Hematopoietic multipotent progenitor cell treated with erythropoietin and hydrocortisone succinate and interleukin-3 and kit ligand, for 6 days (in vitro differentiated cells): ENCODE results near the gene HMG20B.

Experiments
- DNase-seq: peaks from one replicate; pipeline ENCODE4 v3.0.0-alpha.2; 2015

The HMG20B gene

DNA sequence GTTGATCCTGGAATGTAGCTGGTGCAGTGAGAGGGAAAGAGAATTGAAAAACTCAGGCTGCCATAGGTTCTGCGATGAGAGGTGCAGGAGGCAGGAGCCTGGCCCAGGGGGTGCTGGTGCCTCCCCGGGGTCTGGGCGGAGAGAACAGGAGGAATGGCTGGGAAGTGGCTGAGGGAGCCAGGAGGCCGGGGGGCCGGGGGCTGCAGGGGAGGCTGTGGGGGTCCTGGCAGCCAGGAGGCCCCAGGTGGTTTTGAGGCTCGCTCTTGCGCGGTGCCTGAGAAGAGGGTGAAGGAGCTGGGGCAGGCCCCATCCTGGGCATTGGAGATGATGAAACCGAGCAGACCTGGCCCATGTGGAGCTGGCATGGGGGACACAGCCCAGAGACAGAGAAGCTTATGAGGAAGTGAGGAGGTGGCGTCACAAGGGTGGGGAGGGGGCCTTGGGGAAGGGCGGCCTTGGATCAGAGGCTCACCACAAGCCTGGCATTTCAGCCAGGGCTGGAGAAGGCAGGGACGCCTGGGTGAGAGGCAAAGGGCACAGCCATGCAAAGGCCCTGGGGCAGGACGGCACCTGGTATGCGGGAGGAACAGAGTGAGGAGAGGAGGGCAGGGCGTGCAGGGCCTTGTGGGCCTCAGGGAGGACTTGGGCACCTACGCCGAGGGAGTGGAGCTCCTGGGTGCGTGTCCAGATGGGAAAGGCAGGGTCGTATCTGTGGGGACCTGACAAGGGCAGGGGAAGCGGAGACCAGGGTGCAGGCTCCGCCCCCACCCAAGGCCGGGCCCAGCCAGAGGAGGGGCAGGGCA lies 35.1 kb upstream of the HMG20B start:
- no peak for DNase-seq

DNA sequence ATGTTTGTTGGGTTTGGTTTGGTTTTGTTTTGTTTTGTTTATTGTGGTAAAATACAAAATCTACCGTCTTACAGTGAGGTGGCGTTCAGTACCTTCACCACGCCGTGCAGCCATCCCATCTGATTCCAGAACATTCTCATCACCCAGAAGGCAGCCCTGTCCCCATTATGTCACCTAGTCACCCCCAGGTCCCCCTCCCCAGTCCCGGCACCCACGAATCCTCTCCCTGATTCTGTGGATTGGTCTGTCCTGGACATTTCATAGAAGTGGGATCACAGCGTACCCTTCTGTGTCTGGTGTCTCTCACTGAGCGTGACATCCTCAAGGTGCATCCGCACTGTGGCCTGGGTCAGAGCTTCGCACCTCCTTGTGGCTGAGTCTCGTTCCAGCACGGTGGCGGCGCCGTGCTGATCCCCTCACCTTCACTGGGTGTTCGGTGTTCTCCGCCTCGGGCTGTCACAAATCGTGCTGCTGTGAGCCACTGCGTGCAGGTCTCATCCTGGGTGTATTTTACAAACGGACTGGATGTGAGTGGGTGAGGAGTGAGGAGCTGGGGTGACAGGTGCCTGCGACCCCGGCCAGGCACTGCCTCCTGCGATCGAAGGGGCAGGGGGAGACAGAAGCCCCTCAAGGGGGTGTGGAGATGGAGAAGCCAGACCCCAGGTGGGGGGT lies 34.4 kb upstream of the HMG20B start:
- no peak for DNase-seq

DNA sequence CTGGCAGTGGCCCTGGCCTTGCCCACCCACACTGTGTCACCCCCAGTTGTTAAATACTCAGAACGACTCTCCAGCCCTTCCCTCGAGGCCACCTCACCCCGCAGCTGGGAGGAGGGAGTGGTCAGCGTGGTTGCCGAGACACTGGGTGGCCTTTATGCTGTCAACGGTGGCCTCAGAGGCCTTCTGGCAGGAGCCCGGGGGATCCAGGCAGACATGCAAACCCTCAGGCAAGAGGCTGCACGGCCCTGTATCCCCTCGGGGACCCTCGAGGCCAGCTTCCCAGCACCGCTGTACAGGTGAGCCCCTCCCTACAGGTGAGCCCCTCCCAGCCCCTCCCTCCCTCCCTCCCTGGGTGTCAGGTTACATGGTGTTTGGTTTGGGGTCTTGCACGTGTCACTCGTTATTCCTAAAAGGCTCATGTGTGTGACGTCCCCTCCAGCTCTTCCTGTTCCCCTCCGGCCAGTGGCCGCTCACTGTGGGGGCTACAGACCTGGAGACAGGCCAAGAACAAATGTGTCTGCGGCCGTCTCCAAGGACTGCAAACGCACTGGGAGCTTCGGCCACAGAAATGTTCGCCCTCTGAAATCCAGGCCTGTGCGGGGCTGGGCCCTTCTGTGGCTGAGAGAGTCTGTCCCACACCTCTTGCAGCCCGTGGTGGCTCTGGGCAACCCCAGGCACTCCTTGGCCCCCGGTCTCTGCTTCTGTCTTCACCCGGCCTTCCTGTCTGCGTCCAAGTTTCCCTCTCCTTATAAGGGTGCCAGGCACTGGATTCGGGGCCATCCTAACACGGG lies 33.6 kb upstream of the HMG20B start, which contains the start of gene TEKTIP1:
TEKTIP1 (plus strand) TSS at position 210 of the 791 bp plus-strand sequence; CDS start at position 214, 4 bp downstream.
- no peak for DNase-seq

DNA sequence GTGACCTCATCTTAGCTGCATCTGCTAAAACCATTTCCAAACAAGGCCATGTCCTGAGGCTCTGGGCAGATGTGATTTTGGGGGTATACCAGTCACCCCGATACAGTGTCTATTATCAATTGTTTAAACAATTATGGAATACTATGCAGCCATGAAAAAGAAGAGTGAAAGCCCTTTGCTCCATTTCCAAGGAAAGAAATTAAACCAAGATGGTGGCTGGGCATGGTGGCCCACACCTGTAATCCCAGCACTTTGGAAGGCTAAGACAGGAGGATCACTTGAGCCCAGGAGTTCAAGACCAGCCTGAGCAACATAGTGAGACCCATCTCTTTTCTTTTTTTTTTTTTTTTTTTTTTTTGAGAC lies 33.0 kb upstream of the HMG20B start:
- DNase-seq = no peak

DNA sequence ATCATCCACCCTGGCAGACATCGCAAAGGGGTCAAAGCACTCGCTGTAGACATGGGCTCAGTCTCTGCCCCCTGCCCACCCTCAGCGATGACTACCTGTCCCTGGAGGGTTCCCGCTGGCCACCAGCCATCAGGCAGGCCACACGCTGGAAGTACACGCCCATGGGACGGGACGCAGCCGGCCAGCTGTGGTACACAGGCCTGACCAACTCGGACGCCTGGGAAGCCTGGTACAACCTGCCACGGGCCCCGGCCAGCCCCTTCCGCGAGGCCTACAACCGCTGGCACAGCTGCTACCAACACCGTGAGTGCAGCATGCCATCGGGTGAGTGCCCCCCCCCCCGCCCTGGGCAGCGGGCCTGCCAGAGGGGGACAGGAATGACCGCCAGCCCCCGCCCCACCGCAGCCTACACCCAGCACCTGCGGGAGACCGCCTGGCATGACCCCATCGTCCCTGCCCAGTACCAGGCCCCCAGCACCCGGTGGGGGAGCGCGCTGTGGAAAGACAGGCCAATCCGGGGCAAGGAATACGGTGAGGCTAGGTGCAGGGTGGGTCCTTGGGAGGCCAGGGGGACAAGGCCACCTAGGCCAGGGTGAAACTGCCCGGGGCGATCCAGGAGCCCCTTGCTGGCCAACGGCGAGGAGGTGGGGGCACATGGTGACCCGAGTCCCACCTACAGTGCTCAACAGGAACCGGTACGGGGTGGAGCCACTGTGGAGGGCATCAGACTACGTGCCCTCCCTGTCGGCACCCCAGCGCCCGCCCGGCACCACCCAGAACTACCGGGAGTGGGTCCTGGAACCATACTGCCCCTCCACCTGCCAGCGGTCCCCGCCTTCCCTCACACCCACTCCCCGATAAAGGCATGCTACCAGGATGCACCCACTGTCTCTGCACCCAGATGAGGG lies 29.3 kb upstream of the HMG20B start:
- DNase-seq = no peak

DNA sequence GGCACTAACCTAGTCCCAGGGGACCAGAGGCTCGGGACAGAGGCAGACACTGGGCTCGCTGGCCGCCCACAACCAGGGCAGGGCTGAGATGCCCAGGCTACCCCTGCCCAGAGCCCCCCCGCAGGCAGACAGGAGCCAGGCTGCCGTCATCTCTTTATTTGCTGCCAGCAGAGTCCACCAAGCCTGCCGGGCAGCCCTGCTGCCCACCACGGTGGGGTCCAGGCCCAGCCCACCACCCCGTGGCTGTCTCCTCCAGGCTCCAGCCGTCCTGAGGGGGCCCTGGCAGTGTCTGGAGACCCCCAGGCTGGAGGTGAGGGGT lies 28.7 kb upstream of the HMG20B start:
- DNase-seq = no peak

DNA sequence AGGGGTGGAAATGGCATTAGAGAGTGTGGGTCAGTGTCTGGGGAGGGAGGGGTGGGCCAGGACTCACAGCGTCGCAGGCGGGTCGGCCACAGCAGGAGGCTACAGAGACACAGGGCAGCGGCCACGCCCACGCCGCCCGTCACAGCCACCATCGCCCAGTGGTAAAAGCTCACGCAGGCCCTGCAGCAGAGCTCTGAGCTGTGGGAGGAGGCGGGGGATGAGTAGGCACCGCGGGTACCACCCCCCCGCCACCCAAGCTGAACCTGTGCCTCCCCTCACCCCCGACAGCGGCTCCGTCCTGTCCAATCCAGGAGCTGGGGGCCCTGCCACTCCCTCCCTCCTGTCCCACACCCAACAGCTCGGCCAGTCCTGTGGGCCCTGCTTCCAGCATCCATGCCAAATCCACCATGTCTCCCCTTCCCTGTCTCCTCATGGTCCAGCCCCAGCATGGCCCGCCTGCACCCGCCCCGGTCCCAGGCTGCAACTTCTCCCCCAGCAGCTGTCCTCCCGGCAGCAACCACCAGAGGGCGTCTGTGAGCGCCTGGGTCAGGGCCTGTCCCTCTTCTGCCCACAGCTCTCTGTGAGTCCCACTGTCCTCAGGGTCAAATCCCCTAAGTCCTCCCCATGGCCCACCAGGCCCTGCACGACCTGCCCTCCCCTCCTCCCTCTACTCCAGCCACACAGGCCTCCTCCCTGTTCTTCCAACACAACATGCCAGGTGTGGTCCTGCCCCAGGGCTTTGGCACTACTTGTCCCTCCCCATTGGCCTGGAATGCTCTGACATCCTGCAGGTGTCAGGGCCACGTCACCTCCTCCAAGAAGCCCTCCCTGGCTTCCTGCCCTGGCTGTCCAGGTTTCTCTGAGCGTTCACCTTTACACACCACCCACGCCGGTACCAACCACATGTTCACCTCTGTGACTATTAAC lies 27.7 kb upstream of the HMG20B start:
- peak; percentile 74 for DNase-seq

DNA sequence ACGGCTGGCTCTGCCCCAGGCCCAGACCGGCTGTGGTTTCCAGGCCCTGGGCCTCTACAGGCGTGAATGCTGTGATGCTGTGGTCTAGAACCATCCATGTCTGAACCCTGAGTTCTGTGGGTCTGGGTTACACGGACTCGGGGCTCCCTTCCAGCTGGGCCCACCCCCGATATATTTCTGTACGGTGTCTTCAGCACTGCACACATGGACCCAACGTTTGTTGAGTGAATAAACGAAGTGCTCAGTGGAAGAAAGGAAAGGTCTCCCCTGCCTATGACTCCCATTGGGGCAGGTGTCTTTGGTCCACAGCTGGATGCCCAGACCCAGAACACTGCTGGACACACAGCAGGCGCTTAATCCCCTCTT lies 27.1 kb upstream of the HMG20B start:
- DNase-seq = no peak

DNA sequence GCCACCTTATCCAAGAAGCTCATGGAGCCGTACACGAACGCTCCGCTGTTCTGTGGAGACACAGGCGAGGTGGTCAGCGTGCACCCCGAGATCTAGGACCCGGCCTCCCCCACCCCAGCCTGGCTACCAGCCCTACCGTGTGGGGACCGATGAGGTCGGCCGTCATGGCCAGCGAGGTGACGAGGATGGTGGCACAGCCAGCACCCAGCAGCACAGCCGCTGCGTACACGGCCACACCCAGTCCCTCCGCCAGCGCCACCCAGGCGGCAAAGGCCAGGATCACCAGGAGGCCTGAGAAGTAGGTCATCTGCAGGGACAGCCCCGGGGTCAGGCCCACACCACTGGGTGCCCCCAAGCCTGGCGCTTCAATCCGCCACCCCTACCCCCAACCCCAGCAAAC lies 26.6 kb upstream of the HMG20B start:
- DNase-seq = no peak

DNA sequence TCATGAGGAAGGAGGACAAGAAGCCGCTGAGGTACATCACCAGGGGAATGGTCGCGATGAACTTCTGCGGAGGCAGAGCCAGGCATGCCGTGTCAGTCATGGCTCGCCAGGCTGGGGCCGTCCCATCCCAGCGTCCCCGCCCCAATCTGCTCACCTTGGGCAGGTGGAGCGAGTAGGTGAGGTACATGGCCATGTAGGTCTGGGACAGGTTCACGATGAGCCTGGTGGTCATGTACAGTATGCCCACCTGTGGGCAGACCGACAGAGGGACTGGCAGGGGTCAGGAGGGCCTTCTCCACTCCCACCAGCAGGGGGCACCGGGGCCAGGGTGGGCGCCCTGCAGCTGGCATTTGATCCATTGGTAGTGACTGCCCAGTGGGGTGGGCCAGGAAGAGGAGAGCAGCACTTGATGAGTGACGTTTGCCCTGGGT lies 25.4 kb upstream of the HMG20B start:
- DNase-seq = peak; percentile 52

DNA sequence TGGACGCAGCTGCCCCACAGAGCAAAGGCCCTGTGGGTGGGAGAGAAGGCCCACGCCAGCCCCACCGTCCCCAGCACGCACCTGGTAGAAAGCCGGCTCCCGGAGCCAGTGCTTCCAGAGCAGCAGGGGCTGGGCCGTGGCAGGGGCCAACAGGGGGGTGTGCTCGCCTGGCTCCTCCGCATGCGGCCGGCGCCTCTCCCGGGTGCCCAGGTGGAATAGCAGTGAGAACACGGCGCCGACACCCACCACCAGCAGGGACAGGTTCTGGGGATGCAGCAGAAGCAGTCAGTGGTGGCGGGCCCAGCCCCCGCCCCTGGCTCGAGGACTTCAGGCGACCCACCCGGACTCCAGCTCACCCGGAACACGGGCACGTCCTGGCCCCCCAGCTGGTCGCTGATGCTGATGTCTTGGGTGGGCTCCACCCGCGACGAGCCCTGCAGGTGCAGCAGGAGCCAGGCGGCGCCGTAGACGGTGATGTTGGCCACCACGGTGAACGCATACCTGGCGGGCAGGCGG lies 24.9 kb upstream of the HMG20B start:
- DNase-seq = no peak

DNA sequence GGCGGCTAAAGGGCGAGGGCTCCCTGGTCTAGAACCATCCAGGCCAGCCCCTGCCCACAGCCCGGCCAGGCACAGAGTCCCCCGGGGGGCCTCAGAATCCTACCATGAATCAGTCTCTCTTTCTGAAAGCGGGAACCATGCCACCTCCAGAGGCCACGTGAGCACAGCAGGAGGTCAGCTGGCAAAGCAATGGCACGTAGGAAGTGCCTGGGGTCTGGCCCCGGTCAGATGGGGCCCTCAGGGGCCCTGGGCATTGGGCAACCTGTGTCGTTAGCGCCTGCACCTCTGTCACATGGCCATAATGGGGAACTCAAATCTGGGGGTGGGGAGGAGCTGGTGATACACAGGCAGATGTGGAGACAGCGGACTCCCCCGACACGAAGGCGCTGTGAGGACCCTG lies 24.1 kb upstream of the HMG20B start:
- DNase-seq = peak; percentile 60

DNA sequence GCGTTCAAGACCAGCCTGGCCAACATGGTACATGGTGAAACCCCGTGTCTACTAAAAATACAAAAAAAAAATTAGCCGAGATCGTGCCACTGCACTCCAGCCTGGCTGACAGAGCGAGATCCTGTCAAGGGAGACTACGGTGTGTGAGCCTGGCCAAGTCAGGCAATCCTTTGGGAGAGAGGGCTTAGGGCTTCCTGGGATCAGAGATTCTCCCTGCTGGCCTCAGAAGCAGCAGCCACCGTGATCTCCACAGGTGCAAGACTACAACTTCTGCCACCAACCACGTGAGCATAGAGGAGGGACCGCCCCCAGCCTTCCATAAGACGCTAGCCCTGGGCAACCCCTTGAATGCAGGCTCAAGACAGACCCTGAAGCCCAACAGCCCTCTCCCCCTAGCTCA lies 22.9 kb upstream of the HMG20B start:
- no peak for DNase-seq

DNA sequence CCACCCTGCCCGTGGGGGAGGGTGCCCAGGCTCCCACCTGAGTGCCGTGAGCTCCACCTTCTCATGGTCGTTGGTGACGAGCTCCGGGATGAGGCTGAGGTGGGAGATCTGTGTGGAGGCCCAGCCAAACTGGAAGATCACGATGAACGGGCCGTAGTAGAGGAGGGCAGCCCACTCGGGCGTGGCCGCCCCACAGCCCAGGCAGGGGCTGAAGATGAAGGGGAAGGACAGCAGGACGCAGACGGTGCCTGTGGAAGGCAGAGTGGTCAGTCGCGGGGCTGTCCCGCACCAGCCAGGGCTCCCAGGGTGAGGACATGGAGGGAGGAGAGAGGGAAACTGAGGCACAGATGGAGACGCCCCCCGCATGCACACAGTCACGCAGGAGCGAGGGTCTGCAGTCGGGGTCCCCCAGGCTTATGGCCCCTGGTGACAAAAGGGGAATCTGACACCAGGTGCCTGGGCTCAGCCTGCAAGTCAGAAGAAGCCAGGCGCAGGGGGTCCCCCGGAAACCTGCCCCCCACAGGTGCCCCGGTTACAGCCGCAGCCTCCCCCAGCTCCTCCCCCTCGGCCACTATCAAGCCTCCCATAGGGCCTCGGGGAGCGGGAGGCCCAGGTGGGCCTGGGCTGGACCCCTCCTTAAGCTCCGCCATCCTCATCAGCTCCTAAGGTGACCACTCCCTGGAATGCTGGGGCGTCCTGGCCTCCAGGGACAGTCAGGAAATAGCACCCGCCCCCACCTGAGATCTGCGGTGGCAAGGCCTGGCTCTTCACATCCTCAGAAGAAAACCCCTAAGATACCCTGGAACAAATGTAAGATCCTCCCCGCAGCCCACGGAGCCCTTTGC lies 21.6 kb upstream of the HMG20B start:
- no peak for DNase-seq

DNA sequence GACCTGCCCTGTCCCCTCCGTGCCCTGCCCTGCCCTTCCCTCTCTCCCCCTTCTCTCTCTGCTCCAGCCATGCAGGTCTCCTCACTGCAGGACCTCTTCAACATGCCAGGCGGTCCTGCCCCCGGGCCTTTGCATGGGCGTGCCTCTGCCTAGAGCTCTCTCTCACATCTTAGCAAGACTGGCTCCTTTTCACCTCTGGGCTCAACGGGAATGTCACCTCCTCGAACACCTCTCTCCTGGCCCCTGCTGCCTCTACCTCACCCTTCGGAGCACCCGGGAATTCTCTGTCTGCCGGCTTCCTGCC lies 21.0 kb upstream of the HMG20B start:
- no peak for DNase-seq

DNA sequence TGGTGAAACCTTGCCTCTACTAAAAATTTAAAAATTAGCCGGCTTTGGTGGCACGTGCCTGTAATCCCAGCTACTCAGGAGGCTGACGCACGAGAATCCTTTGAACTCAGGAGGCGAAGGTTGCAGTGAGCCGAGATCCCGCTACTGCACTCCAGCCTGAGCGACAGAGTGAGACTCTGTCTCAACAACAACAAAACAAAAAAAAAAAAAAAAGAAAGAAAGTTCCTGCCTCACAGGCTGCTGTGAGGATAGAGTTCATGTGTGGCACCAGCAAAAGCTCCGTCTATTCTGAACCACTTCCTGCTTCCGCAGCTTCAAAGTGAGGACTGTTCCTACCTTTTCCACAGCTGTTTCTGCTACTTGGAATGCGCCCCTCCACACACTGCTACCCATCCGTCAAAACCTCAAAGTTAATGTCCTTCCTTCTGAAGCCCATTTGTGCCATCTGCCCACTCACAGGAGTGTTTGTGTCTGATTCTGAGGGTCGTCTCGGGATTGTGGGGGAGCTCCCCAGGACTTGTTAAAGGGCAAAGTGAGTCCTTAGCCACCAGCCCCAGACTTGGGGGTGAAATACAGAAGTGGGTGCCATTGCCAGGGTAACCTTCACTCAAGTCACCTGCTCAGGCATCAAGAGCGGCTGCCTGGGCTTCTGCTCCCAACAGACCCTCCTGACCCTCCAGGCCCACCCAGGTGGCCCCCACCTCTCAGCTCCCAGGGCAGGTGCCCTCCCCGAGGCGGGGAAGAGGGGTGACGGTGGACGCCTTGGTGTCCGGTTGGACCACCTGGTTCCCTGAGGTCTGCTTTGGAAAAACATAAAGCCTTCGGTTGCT lies 18.3 kb upstream of the HMG20B start:
- no peak for DNase-seq

DNA sequence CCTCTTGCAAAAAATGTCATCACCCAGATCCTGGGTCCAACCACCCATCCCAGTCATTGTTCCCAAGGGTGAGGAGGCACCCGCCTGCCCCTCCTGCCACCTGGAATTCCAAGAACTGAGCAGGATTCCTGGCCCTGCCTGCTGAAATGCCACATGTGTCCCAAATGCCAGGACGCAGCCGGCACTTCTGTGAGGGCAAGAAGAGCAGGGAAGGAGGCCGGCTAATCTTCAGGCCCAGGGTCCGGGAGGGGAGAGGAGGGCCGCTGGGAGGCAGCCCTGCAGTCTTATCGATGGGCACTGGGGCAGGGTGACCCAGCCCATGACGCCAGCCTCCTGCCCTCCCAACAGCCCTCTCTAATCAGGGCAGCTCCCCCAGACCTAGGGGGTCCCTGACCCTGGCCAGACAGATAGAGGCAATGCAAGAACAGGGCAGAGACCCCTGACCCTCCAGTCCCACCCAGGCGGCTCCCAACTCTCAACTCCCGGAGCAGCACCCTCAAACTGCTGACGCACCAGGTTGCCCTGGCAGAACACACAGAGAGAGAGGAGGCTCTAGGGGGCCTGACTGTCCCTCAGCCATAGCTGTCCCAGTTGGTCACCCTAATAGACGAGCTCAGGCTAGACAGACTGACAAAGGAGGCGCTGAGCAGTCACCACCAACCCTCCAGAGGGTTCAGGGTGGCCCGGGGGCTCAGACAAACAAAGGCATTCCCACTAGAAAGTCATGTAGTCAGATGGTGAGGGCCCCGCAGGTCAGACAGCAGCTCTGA lies 16.9 kb upstream of the HMG20B start:
- peak; percentile 49 for DNase-seq

DNA sequence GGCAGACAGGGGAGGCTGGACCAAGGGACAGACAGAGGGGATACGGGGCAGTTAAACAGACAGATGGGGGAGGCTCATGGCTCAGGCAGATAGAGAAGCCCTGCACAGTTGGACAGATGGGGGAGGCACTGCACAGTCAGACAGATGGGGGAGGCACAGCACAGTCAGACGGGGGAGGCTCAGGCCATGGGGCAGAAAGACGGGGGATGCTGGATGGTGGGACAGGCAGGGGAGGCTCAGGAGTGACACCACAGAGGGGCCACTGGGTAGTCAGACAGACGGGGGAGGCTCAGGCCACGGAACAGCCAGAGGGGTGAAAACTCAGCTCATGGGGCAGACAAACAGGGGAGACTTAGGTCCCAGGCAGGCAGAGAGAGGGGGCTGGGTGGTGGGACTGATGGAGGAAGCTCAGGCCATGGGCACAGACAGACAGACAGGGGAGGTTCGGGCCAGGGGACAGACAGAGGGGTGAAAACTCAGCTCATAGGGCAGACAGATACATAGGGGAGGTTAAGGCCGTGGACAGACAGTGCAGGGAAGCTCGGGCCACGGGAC lies 16.2 kb upstream of the HMG20B start:
- no peak for DNase-seq
